Left lung (tissue), 10 donors: ENCODE results near the gene LDLRAD3. TPM values are rescaled to one million over a fixed set of nuclear protein-coding genes. Genes with fewer than 3 reads are reported as not detected.
A peak's percentile ranks its signal among the peaks of the same experiment; 100 is the strongest.

Experiments used
- ATAC-seq: fragments of 200-7000 bp; cut with Tn5 transposase; one replicate; pipeline ENCODE4 v1.9.1; 2020; ENCODE audit warnings: moderate library complexity
- DNase-seq, 4 donors: peaks; one replicate each; pipeline ENCODE4 v3.0.0-alpha.2; 2013 to 2020
- H3K27ac ChIP-seq, 2 donors: fragments of 200-600 bp; sonication (generic) in 1 of 2; one replicate each; pipeline versions ENCODE4 v1.5.0 to v1.8.0; 2020 to 2021
- H3K27me3 ChIP-seq, 2 donors: fragments of 200-600 bp; sonication (generic) in 1 of 2; one replicate each; pipeline versions ENCODE4 v1.5.0 to v1.8.0; 2020 to 2021
- H3K36me3 ChIP-seq, 2 donors: fragments of 200-600 bp; sonication (generic) in 1 of 2; one replicate each; pipeline versions ENCODE4 v1.5.0 to v1.8.0; 2020 to 2021
- H3K4me1 ChIP-seq, 2 donors: fragments of 200-600 bp; one replicate each; pipeline ENCODE4 v1.8.0; 2021
- H3K4me3 ChIP-seq, 2 donors: fragments of 200-600 bp; sonication (generic) in 1 of 2; one replicate each; pipeline versions ENCODE4 v1.5.0 to v1.8.0; 2020 to 2021; ENCODE audit warnings: mild to moderate bottlenecking in 1 of 2
- H3K9me3 ChIP-seq, 2 donors: fragments of 200-600 bp; sonication (generic) in 1 of 2; one replicate each; pipeline versions ENCODE4 v1.5.0 to v1.8.0; 2020 to 2021
- intact Hi-C, 2 donors: fragments of 100-400 bp; cut with DNase I; formaldehyde crosslinking; loops; one replicate each; pipeline versions ENCODE4 v1.11.2 to v1.14.2; 2022
- polyA plus RNA-seq, 6 donors: library from polyadenylated mRNA; unstranded; fragments of 120-200 nt; gene quantifications; one replicate each; pipeline ENCODE4 v1.2.1, GENCODE V29; 2013; ENCODE audit not compliant: insufficient read length in 6 of 6
- total RNA-seq, 2 donors: library from RNA; stranded (reverse); fragmentation: NEBNext Ultra II Directional; extraction: Animal tissue kit (Norgen Biotek cat#: 25700); gene quantifications; one replicate each; pipeline ENCODE4 v1.2.1, GENCODE V29; 2021
- TF ChIP-seq, protein P1 (sequence below), 2 donors: fragments of 200-600 bp; sonication (generic) in 1 of 2; IDR thresholded peaks; one replicate each; pipeline versions ENCODE4 v1.5.0 to v1.8.0; 2021; ENCODE audit warnings: antibody characterized with exemption in 2 of 2
- donor health status: DM: no; HTN: yes; CAD: no.
- donor health status: DM: no; HTN: no; CAD: no.

The LDLRAD3 gene
- total and polyA plus RNA-seq, 8 donors: 7.1 to 18.2 (median 16.8) TPM

DNA sequence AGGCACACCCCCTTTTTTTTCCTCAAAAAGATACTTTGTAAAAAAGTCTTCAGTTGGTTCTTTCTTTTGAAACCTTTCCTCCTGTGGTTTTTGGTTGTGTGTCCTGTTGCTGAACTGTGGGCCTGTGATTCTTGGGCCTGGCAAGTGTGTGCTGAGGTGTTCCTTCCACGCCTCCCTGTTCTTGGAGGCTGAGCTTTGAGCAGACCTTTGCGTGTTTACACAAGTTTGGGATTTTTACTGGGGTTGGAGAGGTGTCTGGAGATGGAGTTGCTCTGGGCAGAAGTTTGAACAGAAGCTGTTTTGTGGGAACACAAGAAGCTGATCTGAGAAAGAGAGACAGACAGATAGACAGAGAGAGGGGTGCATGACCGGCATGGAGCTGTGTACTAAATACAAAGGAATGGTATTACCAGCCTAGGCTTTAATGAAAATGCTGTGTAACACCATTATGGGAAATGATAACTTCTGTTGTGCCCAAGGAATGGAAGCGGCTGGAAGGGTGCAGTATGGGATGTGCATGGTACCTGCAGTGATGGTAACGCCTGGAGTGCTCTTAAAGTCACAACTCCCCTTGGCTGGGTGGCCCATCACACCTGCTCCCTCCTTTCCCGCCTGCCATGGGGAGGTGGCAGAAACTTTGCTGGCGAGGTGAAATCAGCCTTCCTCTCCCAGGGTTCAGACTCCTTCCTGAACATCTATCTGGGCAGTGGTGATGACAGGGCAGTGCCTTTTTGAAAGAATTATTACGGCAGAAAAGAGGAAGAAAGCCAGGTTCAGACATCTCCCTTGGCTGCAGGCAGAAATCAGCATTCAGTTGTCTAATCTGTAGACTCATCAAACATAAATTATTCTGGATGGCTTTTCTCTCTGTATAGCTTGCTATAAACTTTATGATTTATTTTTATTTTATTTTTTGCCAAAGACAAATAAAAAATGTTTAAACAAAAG, 70.4 kb downstream of the LDLRAD3 start:
- Histone ChIP-seq H3K27ac (no peak overlapping the region), H3K4me1 (peaks cover 0 to 21% of the 10 kb centered on the region in 2 donors), H3K4me3 (no peak overlapping the region), H3K9me3 (no peaks in the 10 kb centered on the region), H3K27me3 (no peaks in the 10 kb centered on the region), H3K36me3 (no peaks in the 10 kb centered on the region)
- TF ChIP-seq, protein P1, sequence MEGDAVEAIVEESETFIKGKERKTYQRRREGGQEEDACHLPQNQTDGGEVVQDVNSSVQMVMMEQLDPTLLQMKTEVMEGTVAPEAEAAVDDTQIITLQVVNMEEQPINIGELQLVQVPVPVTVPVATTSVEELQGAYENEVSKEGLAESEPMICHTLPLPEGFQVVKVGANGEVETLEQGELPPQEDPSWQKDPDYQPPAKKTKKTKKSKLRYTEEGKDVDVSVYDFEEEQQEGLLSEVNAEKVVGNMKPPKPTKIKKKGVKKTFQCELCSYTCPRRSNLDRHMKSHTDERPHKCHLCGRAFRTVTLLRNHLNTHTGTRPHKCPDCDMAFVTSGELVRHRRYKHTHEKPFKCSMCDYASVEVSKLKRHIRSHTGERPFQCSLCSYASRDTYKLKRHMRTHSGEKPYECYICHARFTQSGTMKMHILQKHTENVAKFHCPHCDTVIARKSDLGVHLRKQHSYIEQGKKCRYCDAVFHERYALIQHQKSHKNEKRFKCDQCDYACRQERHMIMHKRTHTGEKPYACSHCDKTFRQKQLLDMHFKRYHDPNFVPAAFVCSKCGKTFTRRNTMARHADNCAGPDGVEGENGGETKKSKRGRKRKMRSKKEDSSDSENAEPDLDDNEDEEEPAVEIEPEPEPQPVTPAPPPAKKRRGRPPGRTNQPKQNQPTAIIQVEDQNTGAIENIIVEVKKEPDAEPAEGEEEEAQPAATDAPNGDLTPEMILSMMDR (IDR thresholded peaks at IDR 0.05): no peak
- DNase-seq (no peak), ATAC-seq (no peak)
- intact Hi-C loops: no loop called here

DNA sequence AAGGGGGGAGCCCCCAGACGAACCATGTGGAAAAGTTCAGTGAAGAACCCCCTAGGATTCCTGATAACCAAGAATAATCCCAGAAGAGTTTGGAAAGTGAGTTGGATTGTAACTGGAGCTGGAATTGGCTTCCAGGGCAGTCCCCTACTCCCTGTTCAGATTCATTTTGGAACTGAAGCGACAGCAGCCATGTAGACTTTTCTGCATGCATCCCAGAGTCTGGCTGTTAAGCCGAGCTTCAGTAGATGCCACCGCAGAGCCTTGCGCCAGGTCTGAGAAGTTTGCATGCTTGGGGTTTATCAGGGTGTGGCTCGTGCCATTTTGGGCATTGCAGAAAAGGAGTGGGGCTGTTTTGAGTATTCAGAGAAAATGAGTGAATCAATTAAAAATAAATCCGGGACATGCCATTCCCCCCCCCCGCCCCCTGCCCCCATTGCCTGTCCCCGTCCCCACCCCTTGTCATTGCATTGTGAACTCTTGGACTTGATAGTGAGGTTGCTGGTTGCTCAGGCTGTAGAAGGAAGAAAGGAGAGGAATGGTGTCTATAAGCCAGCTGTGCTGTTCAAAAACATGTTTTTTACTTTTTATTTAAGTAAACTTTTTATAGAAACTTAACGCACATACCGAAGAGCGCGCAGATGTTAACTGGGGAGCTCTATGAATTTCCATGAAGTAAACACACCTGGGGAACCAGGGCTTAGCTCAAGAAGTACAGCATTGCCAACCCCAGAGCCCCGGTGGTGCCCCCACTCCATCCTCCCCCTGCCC, 71.2 kb downstream of the LDLRAD3 start:
- DNase-seq (no peak), ATAC-seq (no peak)
- Histone ChIP-seq H3K36me3 (no peaks in the 10 kb centered on the region), H3K9me3 (no peaks in the 10 kb centered on the region), H3K4me3 (no peak overlapping the region), H3K27ac (no peak overlapping the region), H3K4me1 (peaks cover 0 to 21% of the 10 kb centered on the region in 2 donors), H3K27me3 (no peaks in the 10 kb centered on the region)
- TF ChIP-seq, protein P1 (IDR thresholded peaks at IDR 0.05): no peak
- intact Hi-C loops: no loop called here

DNA sequence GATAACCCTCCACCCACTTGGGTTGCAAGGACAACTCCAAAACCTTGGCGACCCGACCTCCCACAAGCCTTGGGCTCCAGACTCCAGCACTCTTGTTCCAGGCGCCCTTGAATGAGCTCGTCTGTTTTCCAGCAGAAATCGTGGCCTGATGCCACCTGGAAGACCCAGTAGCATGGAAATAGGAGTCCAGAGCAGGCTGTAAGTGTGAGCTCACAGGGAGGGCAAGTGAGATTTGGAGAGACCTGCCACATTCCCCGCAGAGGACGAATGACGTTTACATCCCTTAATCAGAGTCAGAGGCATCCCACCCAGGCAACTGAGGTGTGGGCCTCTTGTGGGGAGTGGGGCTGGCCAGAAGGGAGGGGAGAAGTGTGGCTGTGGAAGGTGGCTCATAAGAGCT, 71.9 kb downstream of the LDLRAD3 start:
- no peak overlapping the region for H3K27ac ChIP-seq
- intact Hi-C loops: no loop called here

DNA sequence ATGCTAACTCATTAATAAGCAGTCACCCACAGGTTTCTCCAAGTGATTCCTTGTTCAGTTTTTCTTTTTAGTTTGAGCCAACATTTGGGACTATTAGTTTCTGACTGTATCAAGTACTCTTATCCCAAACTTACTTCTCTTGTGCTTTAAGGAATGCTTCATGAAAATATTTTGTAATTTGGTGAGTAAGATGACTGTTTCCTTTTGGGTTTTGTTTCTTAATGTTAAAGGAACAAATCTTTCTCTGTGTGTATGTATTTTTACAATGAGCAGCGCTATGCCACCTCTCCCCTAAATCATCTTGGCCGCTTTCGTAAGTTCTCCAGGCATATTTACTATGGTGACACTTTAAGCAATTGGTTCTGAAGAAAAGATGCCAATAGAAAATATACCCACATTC, 72.4 kb downstream of the LDLRAD3 start:
- Histone ChIP-seq H3K9me3 (no peaks in the 10 kb centered on the region), H3K27ac (no peak overlapping the region), H3K4me3 (no peak overlapping the region), H3K36me3 (no peaks in the 10 kb centered on the region), H3K4me1 (peaks cover 0 to 21% of the 10 kb centered on the region in 2 donors), H3K27me3 (no peaks in the 10 kb centered on the region)
- DNase-seq: no peak
- intact Hi-C loops: no loop called here
- ATAC-seq: no peak
- TF ChIP-seq, protein P1 (IDR thresholded peaks at IDR 0.05): no peak

More for the DNA sequence above, 71.9 kb downstream of the LDLRAD3 start:
- ATAC-seq: no peak
- Histone ChIP-seq H3K4me1 (peaks cover 0 to 21% of the 10 kb centered on the region in 2 donors), H3K4me3 (no peak overlapping the region), H3K36me3 (no peaks in the 10 kb centered on the region), H3K27me3 (no peaks in the 10 kb centered on the region), H3K9me3 (no peaks in the 10 kb centered on the region)
- TF ChIP-seq, protein P1 (IDR thresholded peaks at IDR 0.05): no peak
- DNase-seq: peak in 1 of 4 donors; percentile 46

DNA sequence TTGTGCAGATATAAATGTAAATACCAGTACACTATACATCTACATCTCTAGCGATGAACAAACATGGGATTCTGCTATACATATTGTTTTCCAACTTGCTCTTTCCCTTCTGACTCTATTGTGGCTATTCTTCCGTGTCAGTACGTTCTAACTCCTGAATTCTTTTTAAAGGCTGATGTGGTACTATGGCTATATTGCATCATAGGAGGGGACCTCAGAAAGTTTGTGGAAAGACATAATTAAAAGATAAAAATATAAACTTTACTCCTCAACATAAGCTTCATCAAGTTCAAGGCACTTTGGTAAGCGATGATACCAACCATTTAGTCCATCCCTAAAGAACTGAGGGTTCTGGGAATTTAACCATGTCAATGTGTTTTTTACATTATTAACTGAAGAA, 72.8 kb downstream of the LDLRAD3 start:
- intact Hi-C loops: no loop called here

More for the DNA sequence above, 72.8 kb downstream of the LDLRAD3 start:
- ATAC-seq: no peak
- H3K9me3 ChIP-seq: no peaks in the 10 kb centered on the region
- no peak overlapping the region for H3K27ac ChIP-seq
- no peak for DNase-seq
- H3K36me3 ChIP-seq: no peaks in the 10 kb centered on the region
- TF ChIP-seq, protein P1 (IDR thresholded peaks at IDR 0.05): no peak
- peaks cover 0 to 21% of the 10 kb centered on the region in 2 donors for H3K4me1 ChIP-seq
- no peak overlapping the region for H3K4me3 ChIP-seq
- H3K27me3 ChIP-seq: no peaks in the 10 kb centered on the region
